ENCODE results near the gene BICC1.

BICC1 gene

DNA sequence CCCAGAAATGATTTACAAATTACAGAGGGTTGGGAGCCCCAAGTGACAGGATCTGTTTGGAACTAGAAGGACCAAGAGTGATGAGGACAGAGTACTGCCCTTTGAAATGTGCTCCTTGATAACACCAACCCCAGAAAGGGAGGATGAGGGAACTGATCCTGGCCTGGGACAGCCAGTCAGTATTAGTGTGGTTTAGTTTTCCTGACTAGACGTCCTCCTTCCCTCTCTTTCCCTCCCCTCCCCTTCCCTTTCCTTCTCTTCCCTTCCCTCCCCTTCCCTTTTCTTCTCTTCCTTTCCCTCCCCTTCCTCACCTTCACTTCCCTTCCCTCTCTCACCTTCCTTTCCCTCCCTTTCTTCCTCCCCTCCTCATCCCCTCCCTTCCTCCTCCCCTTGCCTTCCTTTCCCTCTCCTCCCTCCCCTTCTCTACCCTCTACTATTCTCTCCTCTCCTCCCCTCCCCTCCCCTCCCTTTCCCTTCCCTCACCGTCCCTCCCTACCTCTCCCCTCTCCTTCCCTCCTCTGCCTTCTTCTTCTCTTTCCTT is 31.0 kb upstream of the BICC1 start:
- Histone ChIP-seq H3K4me1 (ENCODE audit: control insufficient read depth, insufficient read depth, low read length, unreplicated experiment) (peaks cover 7% of the 10 kb centered on the region), H3K27me3 (ENCODE audit: insufficient read depth, low read length) (no peaks in the 10 kb centered on the region), H3K27ac (ENCODE audit: low read depth, low read length) (no peak overlapping the region), H2AFZ (ENCODE audit: low read length, unreplicated experiment) (no peak overlapping the region), H3K79me2 (ENCODE audit: control insufficient read depth, insufficient read depth, low read length, unreplicated experiment) (no peaks in the 10 kb centered on the region), H3K4me3 (ENCODE audit: low read depth, low read length) (no peak overlapping the region), H3K36me3 (ENCODE audit: insufficient read depth, low read length) (no peaks in the 10 kb centered on the region)

GRCh38 chr10:58486821-58487220 is 25.9 kb upstream of the BICC1 start:
- Histone ChIP-seq H3K4me1 (ENCODE audit: control insufficient read depth, insufficient read depth, low read length, unreplicated experiment) (no peaks in the 10 kb centered on the region), H3K79me2 (ENCODE audit: control insufficient read depth, insufficient read depth, low read length, unreplicated experiment) (no peaks in the 10 kb centered on the region), H2AFZ (ENCODE audit: low read length, unreplicated experiment) (no peak overlapping the region)

DNA sequence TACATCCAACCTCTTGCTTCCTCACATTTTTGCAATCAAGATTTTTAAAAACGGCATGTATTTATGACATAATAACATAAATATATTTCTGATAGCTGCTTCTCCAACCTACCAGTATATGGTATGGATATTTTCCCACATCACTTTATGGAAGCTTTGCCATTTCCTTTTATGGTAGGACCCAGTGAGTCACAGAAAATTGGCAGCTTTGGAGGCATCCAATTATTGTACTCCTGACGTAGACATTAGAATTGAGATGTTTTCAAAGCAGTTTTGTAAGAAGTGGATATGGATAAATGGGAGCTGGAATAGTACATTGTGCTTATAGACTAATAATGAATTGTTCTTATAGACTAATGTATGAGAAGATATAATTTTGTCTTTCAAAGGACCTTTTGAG is 23.8 kb upstream of the BICC1 start:
- no peaks in the 10 kb centered on the region for H3K36me3 ChIP-seq (ENCODE audit: insufficient read depth, low read length)
- H3K4me1 ChIP-seq (ENCODE audit: control insufficient read depth, insufficient read depth, low read length, unreplicated experiment), result no peaks in the 10 kb centered on the region
- H3K27ac ChIP-seq (ENCODE audit: low read depth, low read length), result no peak overlapping the region
- no peaks in the 10 kb centered on the region for H3K27me3 ChIP-seq (ENCODE audit: insufficient read depth, low read length)
- no peak overlapping the region for H3K4me3 ChIP-seq (ENCODE audit: low read depth, low read length)
- H2AFZ ChIP-seq (ENCODE audit: low read length, unreplicated experiment), result no peak overlapping the region
- H3K79me2 ChIP-seq (ENCODE audit: control insufficient read depth, insufficient read depth, low read length, unreplicated experiment), result no peaks in the 10 kb centered on the region

More at GRCh38 chr10:58486821-58487220, 25.9 kb upstream of the BICC1 start:
- Histone ChIP-seq H3K27me3 (ENCODE audit: insufficient read depth, low read length) (no peaks in the 10 kb centered on the region), H3K4me3 (ENCODE audit: low read depth, low read length) (no peak overlapping the region), H3K36me3 (ENCODE audit: insufficient read depth, low read length) (no peaks in the 10 kb centered on the region), H3K27ac (ENCODE audit: low read depth, low read length) (no peak overlapping the region)

DNA sequence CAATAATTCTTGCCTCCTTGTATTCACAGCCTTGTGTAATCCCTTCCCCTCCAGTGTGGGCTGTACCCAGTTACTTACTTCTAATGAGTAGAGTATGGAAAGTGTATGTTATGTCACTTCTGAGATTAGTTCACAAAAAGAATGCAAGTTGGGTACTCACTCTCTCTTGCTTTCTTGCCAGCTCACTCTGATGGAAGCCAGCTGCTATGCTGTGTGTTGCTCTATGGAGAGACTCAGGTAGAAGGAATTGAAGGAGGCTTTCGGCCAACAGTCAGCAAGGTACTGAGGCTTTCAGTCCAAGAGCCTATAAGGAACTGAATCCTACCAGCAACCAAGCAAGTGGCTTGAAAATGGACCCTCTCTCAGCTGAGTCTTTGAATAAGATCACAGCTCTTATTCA is 9.7 kb upstream of the BICC1 start:
- no peaks in the 10 kb centered on the region for H3K4me1 ChIP-seq (ENCODE audit: control insufficient read depth, insufficient read depth, low read length, unreplicated experiment)
- no peak overlapping the region for H3K27ac ChIP-seq (ENCODE audit: low read depth, low read length)
- H3K27me3 ChIP-seq (ENCODE audit: insufficient read depth, low read length), result no peaks in the 10 kb centered on the region
- no peak overlapping the region for H2AFZ ChIP-seq (ENCODE audit: low read length, unreplicated experiment)
- no peak overlapping the region for H3K4me3 ChIP-seq (ENCODE audit: low read depth, low read length)
- H3K36me3 ChIP-seq (ENCODE audit: insufficient read depth, low read length), result no peaks in the 10 kb centered on the region
- no peaks in the 10 kb centered on the region for H3K79me2 ChIP-seq (ENCODE audit: control insufficient read depth, insufficient read depth, low read length, unreplicated experiment)

GRCh38 chr10:58508316-58508715 is 4.4 kb upstream of the BICC1 start:
- Histone ChIP-seq H3K27me3 (ENCODE audit: insufficient read depth, low read length) (no peaks in the 10 kb centered on the region), H3K4me3 (ENCODE audit: low read depth, low read length) (no peak overlapping the region), H3K27ac (ENCODE audit: low read depth, low read length) (no peak overlapping the region), H3K4me1 (ENCODE audit: control insufficient read depth, insufficient read depth, low read length, unreplicated experiment) (peaks cover 13% of the 10 kb centered on the region), H3K79me2 (ENCODE audit: control insufficient read depth, insufficient read depth, low read length, unreplicated experiment) (peaks cover 2% of the 10 kb centered on the region), H3K36me3 (ENCODE audit: insufficient read depth, low read length) (no peaks in the 10 kb centered on the region), H2AFZ (ENCODE audit: low read length, unreplicated experiment) (no peak overlapping the region)

DNA sequence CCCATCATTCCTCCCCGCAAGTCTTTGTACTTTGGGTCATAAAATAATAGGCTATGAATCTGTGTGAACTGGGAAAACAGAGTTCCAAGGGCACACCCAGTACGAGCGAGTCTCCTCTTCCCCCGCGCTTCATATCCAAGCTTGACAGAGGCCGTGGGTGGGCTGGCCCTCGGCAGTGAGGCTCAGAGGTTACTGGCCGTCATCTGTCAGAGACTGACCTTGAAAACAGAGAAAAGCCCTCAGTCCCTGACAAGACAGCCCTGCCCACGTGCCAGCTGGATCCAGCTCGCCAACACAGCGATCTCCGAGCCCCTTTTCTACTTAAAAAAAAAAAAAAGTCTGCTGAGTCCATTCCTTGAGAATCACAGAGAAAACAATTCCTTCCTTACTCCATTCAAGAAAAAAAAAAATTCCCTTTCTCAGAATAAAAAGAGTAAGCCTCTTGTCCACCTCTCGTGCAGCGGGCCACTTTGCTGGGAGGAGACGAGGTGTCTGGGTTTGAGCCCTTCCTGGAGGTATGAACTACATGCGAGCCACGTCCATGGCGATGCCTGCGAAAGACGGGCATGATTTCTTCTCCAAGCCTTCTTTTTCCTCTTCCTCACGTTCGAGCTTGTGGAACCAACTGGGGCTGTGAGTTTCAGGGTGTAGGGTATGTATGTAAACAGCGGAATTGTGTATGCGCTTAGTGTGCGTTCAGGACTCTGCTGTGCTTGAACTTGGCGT is 744 bp upstream of the BICC1 start:
- Histone ChIP-seq H3K4me1 (ENCODE audit: control insufficient read depth, insufficient read depth, low read length, unreplicated experiment) (peaks cover 25% of the 10 kb centered on the region), H2AFZ (ENCODE audit: low read length, unreplicated experiment) (peak overlapping the region; percentile 80), H3K27me3 (ENCODE audit: insufficient read depth, low read length) (no peaks in the 10 kb centered on the region), H3K36me3 (ENCODE audit: insufficient read depth, low read length) (no peaks in the 10 kb centered on the region), H3K79me2 (ENCODE audit: control insufficient read depth, insufficient read depth, low read length, unreplicated experiment) (peaks cover 30% of the 10 kb centered on the region), H3K27ac (ENCODE audit: low read depth, low read length) (no peak overlapping the region), H3K4me3 (ENCODE audit: low read depth, low read length) (peak overlapping the region; percentile 91)

- no peaks in the 10 kb centered on the region for H3K36me3 ChIP-seq (ENCODE audit: insufficient read depth, low read length)
- peak overlapping the region; percentile 91 for H3K4me3 ChIP-seq (ENCODE audit: low read depth, low read length)
- peaks cover 45% of the 10 kb centered on the region for H3K79me2 ChIP-seq (ENCODE audit: control insufficient read depth, insufficient read depth, low read length, unreplicated experiment)
- peak overlapping the region; percentile 80 for H2AFZ ChIP-seq (ENCODE audit: low read length, unreplicated experiment)
- peak overlapping the region; percentile 34 for H3K27ac ChIP-seq (ENCODE audit: low read depth, low read length)
- H3K4me1 ChIP-seq (ENCODE audit: control insufficient read depth, insufficient read depth, low read length, unreplicated experiment), result peaks cover 33% of the 10 kb centered on the region
- no peaks in the 10 kb centered on the region for H3K27me3 ChIP-seq (ENCODE audit: insufficient read depth, low read length)
Observed at GRCh38 chr10:58513188-58514110, 777 bp downstream of the BICC1 start.

GRCh38 chr10:58514111-58514770 is 1.6 kb downstream of the BICC1 start:
- Histone ChIP-seq H3K4me1 (ENCODE audit: control insufficient read depth, insufficient read depth, low read length, unreplicated experiment) (peaks cover 38% of the 10 kb centered on the region), H3K27ac (ENCODE audit: low read depth, low read length) (peak overlapping the region; percentile 34), H3K79me2 (ENCODE audit: control insufficient read depth, insufficient read depth, low read length, unreplicated experiment) (peaks cover 53% of the 10 kb centered on the region), H3K36me3 (ENCODE audit: insufficient read depth, low read length) (no peaks in the 10 kb centered on the region), H3K27me3 (ENCODE audit: insufficient read depth, low read length) (no peaks in the 10 kb centered on the region), H3K4me3 (ENCODE audit: low read depth, low read length) (peak overlapping the region; percentile 91), H2AFZ (ENCODE audit: low read length, unreplicated experiment) (no peak overlapping the region)

- H2AFZ ChIP-seq (ENCODE audit: low read length, unreplicated experiment), result no peak overlapping the region
- H3K4me3 ChIP-seq (ENCODE audit: low read depth, low read length), result peak overlapping the region; percentile 91
- peaks cover 61% of the 10 kb centered on the region for H3K79me2 ChIP-seq (ENCODE audit: control insufficient read depth, insufficient read depth, low read length, unreplicated experiment)
- peaks cover 39% of the 10 kb centered on the region for H3K4me1 ChIP-seq (ENCODE audit: control insufficient read depth, insufficient read depth, low read length, unreplicated experiment)
- no peaks in the 10 kb centered on the region for H3K36me3 ChIP-seq (ENCODE audit: insufficient read depth, low read length)
- no peaks in the 10 kb centered on the region for H3K27me3 ChIP-seq (ENCODE audit: insufficient read depth, low read length)
- no peak overlapping the region for H3K27ac ChIP-seq (ENCODE audit: low read depth, low read length)
Observed at GRCh38 chr10:58515291-58515941, 2.7 kb downstream of the BICC1 start.

DNA sequence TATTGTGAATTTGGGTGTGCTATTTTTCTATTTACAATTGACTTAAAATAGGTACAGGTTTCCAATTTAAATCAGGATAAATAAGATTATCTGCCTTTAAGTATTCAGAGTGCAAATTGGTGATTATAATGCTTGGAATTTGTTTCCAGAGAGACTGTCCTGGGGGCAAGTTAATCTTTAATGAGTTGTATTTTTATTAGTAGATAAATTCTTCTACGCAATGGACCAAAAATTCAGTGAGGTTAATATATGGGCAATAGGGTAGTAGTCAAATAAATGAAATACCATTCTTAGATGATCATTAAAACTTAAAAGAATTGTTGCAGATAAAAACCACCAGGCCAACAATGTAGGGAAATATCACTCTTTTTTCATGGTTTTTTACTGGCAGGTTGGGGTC is 3.4 kb downstream of the BICC1 start:
- Histone ChIP-seq H3K4me3 (ENCODE audit: low read depth, low read length) (peak overlapping the region; percentile 91), H3K4me1 (ENCODE audit: control insufficient read depth, insufficient read depth, low read length, unreplicated experiment) (peaks cover 39% of the 10 kb centered on the region), H3K27me3 (ENCODE audit: insufficient read depth, low read length) (no peaks in the 10 kb centered on the region), H3K79me2 (ENCODE audit: control insufficient read depth, insufficient read depth, low read length, unreplicated experiment) (peaks cover 68% of the 10 kb centered on the region), H3K36me3 (ENCODE audit: insufficient read depth, low read length) (no peaks in the 10 kb centered on the region), H2AFZ (ENCODE audit: low read length, unreplicated experiment) (no peak overlapping the region), H3K27ac (ENCODE audit: low read depth, low read length) (no peak overlapping the region)
